ENCODE results near the gene AOPEP.

AOPEP gene

DNA sequence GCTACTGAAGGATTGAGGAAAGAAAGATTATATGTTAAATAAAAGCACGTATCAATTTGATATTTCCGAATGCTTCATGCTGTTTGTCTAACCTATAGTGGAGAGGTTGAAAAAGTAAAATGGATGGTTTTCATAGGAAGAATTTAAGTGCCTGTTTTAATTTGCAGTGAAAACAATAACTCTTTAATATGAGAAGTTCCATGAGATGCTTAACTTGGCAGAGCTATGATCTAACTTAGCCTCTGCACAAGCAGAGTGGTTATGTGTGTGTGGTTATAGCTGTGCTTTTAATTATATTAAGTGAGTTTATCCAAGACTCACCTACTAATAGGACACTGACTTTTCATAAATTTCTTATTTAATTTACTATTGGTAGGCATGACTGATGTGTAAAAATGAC lies 57.4 kb downstream of the AOPEP start:
- no peak overlapping the region for H3K9ac ChIP-seq (ENCODE audit: low read length)
- TF ChIP-seq EZH2 (IDR thresholded peaks at IDR 0.05; ENCODE audit: borderline replicate concordance, low read length) = no peak

DNA sequence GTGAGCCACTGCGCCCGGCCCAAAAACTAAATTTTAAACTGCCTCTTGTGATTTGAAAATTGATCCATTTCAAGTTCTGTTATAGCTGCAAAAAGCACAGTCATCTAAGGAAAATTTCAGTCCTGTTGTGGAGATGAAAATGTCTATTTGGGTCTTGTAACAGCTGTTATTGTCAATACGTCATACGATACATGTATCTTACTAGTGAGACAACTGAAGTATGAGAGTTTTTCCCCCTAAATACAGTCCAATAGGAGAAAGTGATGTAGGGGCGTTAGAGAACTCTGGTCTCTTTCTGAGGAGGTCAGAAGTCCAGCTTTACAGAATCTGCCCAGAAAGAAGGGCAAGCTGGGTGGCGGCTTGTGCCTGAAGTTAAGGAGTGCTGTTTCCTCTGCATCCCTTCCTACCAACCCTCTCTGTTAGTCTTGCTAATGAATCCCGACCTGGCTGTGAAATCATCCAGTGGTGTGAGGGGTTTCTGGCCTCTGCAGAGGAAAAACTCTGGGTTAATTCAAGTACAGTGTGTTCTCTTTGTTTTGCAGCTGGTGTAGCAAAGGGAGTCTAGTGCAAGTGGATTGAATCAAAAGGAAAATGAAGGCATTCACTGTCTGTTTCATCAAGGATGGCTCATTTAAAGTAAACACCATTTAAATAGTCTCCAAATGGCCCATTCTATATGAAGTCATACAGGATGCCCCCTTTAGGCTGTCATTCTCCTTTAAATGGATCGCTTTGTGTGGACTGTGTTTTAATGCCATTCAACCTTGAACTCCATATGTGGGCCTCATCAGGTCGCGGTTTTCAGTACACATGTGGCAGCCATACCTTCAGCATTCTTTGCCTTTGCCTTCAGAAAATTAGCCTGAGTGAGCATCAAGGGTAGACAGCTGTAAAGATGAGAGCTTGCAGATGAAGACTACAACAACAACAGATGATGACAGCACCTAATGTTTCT lies 59.0 kb downstream of the AOPEP start:
- H3F3A ChIP-seq (ENCODE audit: insufficient read depth, low read length) = no peaks in the 10 kb centered on the region
- no peak overlapping the region for H2AFZ ChIP-seq (ENCODE audit: low read length)
- H3K9ac ChIP-seq (ENCODE audit: low read length) = peak overlapping the region; percentile 60
- no peak overlapping the region for H3K4me3 ChIP-seq (ENCODE audit: low read depth, low read length, poor library complexity, severe bottlenecking)
- H3K4me1 ChIP-seq (ENCODE audit: insufficient read depth, low read length, severe bottlenecking) = peaks cover 72% of the 10 kb centered on the region
- H4K20me1 ChIP-seq (ENCODE audit: insufficient read depth, low read length) = no peaks in the 10 kb centered on the region
- peaks cover 3% of the 10 kb centered on the region for H3K36me3 ChIP-seq (ENCODE audit: insufficient read depth, low read length)
- no peaks in the 10 kb centered on the region for H3K27me3 ChIP-seq (ENCODE audit: insufficient read depth, low read length)
- peak overlapping the region; percentile 50 for H3K4me2 ChIP-seq (ENCODE audit: low read length)
- H3K79me2 ChIP-seq (ENCODE audit: insufficient read depth, low read length) = no peaks in the 10 kb centered on the region
- peak overlapping the region; percentile 94 for H3K27ac ChIP-seq (ENCODE audit: low read depth, low read length, poor library complexity, severe bottlenecking)
- H3K9me3 ChIP-seq (ENCODE audit: low read length) = no peaks in the 10 kb centered on the region
- no peaks in the 10 kb centered on the region for H3K9me2 ChIP-seq (ENCODE audit: low read depth, low read length)
- TF ChIP-seq, protein P1, sequence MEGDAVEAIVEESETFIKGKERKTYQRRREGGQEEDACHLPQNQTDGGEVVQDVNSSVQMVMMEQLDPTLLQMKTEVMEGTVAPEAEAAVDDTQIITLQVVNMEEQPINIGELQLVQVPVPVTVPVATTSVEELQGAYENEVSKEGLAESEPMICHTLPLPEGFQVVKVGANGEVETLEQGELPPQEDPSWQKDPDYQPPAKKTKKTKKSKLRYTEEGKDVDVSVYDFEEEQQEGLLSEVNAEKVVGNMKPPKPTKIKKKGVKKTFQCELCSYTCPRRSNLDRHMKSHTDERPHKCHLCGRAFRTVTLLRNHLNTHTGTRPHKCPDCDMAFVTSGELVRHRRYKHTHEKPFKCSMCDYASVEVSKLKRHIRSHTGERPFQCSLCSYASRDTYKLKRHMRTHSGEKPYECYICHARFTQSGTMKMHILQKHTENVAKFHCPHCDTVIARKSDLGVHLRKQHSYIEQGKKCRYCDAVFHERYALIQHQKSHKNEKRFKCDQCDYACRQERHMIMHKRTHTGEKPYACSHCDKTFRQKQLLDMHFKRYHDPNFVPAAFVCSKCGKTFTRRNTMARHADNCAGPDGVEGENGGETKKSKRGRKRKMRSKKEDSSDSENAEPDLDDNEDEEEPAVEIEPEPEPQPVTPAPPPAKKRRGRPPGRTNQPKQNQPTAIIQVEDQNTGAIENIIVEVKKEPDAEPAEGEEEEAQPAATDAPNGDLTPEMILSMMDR (IDR thresholded peaks at IDR 0.05; ENCODE audit: low read length) = no peak
- TF ChIP-seq EZH2 (IDR thresholded peaks at IDR 0.05; ENCODE audit: borderline replicate concordance, low read length) = no peak

More for the DNA sequence above, 57.4 kb downstream of the AOPEP start:
- Histone ChIP-seq H3K9me2 (ENCODE audit: low read depth, low read length) (no peaks in the 10 kb centered on the region), H3K4me3 (ENCODE audit: low read depth, low read length, poor library complexity, severe bottlenecking) (no peak overlapping the region), H2AFZ (ENCODE audit: low read length) (no peak overlapping the region), H3K27ac (ENCODE audit: low read depth, low read length, poor library complexity, severe bottlenecking) (peak overlapping the region; percentile 76), H3K9me3 (ENCODE audit: low read length) (no peaks in the 10 kb centered on the region), H4K20me1 (ENCODE audit: insufficient read depth, low read length) (no peaks in the 10 kb centered on the region), H3K36me3 (ENCODE audit: insufficient read depth, low read length) (no peaks in the 10 kb centered on the region), H3K4me2 (ENCODE audit: low read length) (no peak overlapping the region; the same call in 1 of the 2 replicates), H3F3A (ENCODE audit: insufficient read depth, low read length) (no peaks in the 10 kb centered on the region), H3K27me3 (ENCODE audit: insufficient read depth, low read length) (no peaks in the 10 kb centered on the region), H3K79me2 (ENCODE audit: insufficient read depth, low read length) (no peaks in the 10 kb centered on the region), H3K4me1 (ENCODE audit: insufficient read depth, low read length, severe bottlenecking) (peaks cover 77% of the 10 kb centered on the region)

DNA sequence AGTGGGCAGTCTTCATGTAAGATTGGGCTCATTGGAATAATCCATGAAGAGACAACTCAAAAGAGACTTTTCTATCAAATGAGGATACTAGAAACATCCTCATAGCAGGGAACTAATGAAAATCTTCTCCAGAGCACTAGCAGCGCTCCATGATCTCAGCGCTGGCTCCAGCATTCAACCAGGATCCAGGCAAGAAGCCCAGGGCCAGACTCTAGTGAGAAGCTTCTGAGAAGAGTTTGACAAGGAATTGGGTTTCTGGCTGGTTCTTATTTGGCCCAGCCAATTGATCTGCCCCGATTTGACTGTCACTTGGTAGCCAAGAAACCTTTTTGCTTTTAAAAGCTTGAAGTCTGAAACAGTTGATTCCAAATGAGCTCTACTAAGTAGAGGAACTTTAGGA lies 60.1 kb downstream of the AOPEP start:
- Histone ChIP-seq H3K4me1 (ENCODE audit: insufficient read depth, low read length, severe bottlenecking) (peaks cover 65% of the 10 kb centered on the region), H3K9ac (ENCODE audit: low read length) (peak overlapping the region; percentile 60; the same call in 1 of the 2 replicates), H3K36me3 (ENCODE audit: insufficient read depth, low read length) (peaks cover 10% of the 10 kb centered on the region), H4K20me1 (ENCODE audit: insufficient read depth, low read length) (no peaks in the 10 kb centered on the region), H3K9me3 (ENCODE audit: low read length) (no peaks in the 10 kb centered on the region), H3K4me3 (ENCODE audit: low read depth, low read length, poor library complexity, severe bottlenecking) (no peak overlapping the region), H3K27ac (ENCODE audit: low read depth, low read length, poor library complexity, severe bottlenecking) (peak overlapping the region; percentile 94), H3K9me2 (ENCODE audit: low read depth, low read length) (no peaks in the 10 kb centered on the region), H3K79me2 (ENCODE audit: insufficient read depth, low read length) (no peaks in the 10 kb centered on the region), H3K4me2 (ENCODE audit: low read length) (no peak overlapping the region), H2AFZ (ENCODE audit: low read length) (no peak overlapping the region), H3K27me3 (ENCODE audit: insufficient read depth, low read length) (no peaks in the 10 kb centered on the region), H3F3A (ENCODE audit: insufficient read depth, low read length) (no peaks in the 10 kb centered on the region)
- no peak for TF ChIP-seq EZH2 (IDR thresholded peaks at IDR 0.05; ENCODE audit: borderline replicate concordance, low read length)
- TF ChIP-seq, protein P1 (IDR thresholded peaks at IDR 0.05; ENCODE audit: low read length) = no peak

Measured in OCI-LY1 (cell line).